Glutamatergic neuron (in vitro differentiated cells): ENCODE results near the gene MUC3A. TPM values are rescaled to one million over a fixed set of nuclear protein-coding genes. Genes with fewer than 3 reads are reported as not detected.
"Not testable (repeated sequence)": the region's sequence is repeated elsewhere in the genome, so short reads cannot be mapped to it uniquely, and the experiment has no call there.

Source experiments
- DNase-seq: peaks from one replicate; pipeline ENCODE4 v3.0.0; 2022
- H3K27ac Mint-ChIP-seq: one replicate; pipeline ENCODE4 v1.8.0; 2020; ENCODE audit warnings: mild to moderate bottlenecking, mixed read lengths, inconsistent platforms; ENCODE audit not compliant: unreplicated experiment
- H3K27me3 Mint-ChIP-seq: one replicate; pipeline ENCODE4 v1.8.0; 2020; ENCODE audit warnings: mild to moderate bottlenecking, moderate library complexity, mixed read lengths, inconsistent platforms; ENCODE audit not compliant: unreplicated experiment
- H3K36me3 Mint-ChIP-seq: one replicate; pipeline ENCODE4 v1.8.0; 2020; ENCODE audit warnings: mild to moderate bottlenecking, mixed read lengths, inconsistent platforms; ENCODE audit not compliant: unreplicated experiment
- H3K4me1 Mint-ChIP-seq: one replicate; pipeline ENCODE4 v1.8.0; 2020; ENCODE audit warnings: mild to moderate bottlenecking, low read depth, mixed read lengths, inconsistent platforms; ENCODE audit not compliant: unreplicated experiment
- H3K4me3 Mint-ChIP-seq: one replicate; pipeline ENCODE4 v1.8.0; 2020; ENCODE audit warnings: mild to moderate bottlenecking, mixed read lengths, inconsistent platforms; ENCODE audit not compliant: unreplicated experiment
- H3K9me3 Mint-ChIP-seq: one replicate; pipeline ENCODE4 v1.8.0; 2020; ENCODE audit warnings: mild to moderate bottlenecking, moderate library complexity, mixed read lengths, inconsistent platforms; ENCODE audit not compliant: unreplicated experiment
- total RNA-seq: library from RNA; stranded (reverse); fragmentation: NEBNext Ultra II Directional; extraction: Animal tissue kit (Norgen Biotek cat#: 25700); gene quantifications from one replicate; pipeline ENCODE4 v1.2.1, GENCODE V29; 2021; ENCODE audit not compliant: unreplicated experiment
- TF ChIP-seq, protein P1 (sequence below): fragments of 200-600 bp; sonication (generic); IDR thresholded peaks from one replicate; pipeline ENCODE4 v1.5.0; 2021; ENCODE audit not compliant: partially characterized antibody, unreplicated experiment

MUC3A gene
- total RNA-seq, 1 donor from 2014 or later = 6.3 TPM

DNA sequence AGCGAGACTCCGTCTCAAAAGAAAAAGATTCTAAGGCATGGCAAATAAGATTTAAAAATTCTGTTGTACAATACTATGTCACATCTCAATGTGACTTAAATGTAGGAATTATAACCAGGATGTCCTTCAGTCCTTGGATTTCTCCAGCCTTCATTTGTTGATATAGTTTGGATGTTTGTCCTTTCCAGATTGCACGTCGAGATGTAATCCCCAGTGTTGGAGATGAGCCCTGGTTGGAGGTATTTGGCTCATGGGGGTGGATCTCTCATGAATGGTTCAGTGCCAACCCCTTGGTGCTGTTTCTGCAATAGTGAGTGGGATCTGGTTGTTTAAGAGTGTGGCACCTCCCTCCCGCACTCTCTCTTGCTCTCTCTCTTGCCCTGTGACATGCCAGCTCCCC, 40.8 kb upstream of the MUC3A start:
- H3K4me1 Mint-ChIP-seq = no peaks in the 10 kb centered on the region
- H3K27ac Mint-ChIP-seq = no peak overlapping the region
- no peak overlapping the region for H3K4me3 Mint-ChIP-seq
- no peak for DNase-seq
- no peaks in the 10 kb centered on the region for H3K9me3 Mint-ChIP-seq
- TF ChIP-seq, protein P1, sequence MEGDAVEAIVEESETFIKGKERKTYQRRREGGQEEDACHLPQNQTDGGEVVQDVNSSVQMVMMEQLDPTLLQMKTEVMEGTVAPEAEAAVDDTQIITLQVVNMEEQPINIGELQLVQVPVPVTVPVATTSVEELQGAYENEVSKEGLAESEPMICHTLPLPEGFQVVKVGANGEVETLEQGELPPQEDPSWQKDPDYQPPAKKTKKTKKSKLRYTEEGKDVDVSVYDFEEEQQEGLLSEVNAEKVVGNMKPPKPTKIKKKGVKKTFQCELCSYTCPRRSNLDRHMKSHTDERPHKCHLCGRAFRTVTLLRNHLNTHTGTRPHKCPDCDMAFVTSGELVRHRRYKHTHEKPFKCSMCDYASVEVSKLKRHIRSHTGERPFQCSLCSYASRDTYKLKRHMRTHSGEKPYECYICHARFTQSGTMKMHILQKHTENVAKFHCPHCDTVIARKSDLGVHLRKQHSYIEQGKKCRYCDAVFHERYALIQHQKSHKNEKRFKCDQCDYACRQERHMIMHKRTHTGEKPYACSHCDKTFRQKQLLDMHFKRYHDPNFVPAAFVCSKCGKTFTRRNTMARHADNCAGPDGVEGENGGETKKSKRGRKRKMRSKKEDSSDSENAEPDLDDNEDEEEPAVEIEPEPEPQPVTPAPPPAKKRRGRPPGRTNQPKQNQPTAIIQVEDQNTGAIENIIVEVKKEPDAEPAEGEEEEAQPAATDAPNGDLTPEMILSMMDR = no peak
- H3K36me3 Mint-ChIP-seq = peaks cover 5% of the 10 kb centered on the region
- no peaks in the 10 kb centered on the region for H3K27me3 Mint-ChIP-seq

DNA sequence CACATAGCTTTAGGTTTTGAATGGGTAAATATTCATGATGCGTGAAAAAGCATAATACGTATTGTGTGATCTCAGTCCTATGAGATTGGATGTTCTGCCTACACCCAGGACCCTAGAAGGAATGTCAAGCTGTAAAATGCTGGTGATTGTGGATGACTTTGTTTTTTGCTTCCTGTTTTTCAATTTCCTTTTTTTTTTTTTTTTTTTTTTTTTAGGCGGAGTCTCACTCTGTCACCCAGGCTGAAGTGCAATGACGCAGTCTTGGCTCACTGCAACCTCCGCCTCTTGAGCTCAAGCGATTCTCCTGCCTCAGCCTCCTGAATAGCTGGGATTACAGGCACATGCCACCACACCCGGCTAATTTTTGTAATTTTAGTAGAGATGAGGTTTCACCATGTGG, 38.9 kb upstream of the MUC3A start:
- H3K4me3 Mint-ChIP-seq, H3K27ac Mint-ChIP-seq, H3K27me3 Mint-ChIP-seq, DNase-seq, H3K36me3 Mint-ChIP-seq, H3K4me1 Mint-ChIP-seq, H3K9me3 Mint-ChIP-seq: not testable (repeated sequence)

- H3K4me1 Mint-ChIP-seq = no peaks in the 10 kb centered on the region
- H3K4me3 Mint-ChIP-seq = no peak overlapping the region
- peaks cover 5% of the 10 kb centered on the region for H3K36me3 Mint-ChIP-seq
- DNase-seq = no peak
- H3K27me3 Mint-ChIP-seq = peaks cover 3% of the 10 kb centered on the region
- no peak overlapping the region for H3K27ac Mint-ChIP-seq
- TF ChIP-seq, protein P1 = no peak
- H3K9me3 Mint-ChIP-seq = peaks cover 1% of the 10 kb centered on the region
Observed at GRCh38 chr7:100911484-100911883, 37.9 kb upstream of the MUC3A start.

DNA sequence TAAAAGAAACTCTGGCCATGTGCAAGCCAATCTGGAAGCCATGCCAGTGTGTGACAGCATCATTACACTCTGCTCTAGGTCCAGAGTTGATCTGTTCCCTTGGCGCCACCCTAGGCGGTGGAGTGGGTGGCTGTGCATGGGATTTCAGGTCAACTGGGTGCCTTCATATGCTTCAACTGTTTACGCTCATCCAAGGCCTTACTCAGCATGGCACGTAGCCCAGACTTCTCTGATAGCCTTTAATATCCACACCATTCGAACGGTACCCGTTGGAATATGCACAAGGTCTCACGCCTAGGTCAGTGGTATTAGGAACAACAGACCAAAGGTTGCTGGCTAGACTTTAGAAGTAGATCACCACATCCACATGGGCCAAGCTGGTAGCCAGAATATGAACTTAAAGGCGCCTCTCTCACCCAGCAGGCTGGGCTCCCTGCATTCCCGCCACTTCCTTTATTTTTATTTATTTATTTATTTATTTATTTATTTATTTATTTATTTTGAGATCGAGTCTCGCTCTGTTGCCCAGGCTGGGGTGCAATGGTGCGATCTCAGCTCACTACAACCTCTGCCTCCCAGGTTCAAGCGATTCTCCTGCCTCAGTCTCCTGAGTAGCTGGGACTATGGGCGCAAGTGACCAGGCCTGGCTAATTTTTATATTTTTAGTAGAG, 35.0 kb upstream of the MUC3A start:
- Mint-ChIP-seq H3K36me3 (no peaks in the 10 kb centered on the region), H3K27me3 (peaks cover 3% of the 10 kb centered on the region), H3K27ac (no peak overlapping the region), H3K4me3 (no peak overlapping the region), H3K9me3 (peaks cover 1% of the 10 kb centered on the region), H3K4me1 (no peaks in the 10 kb centered on the region)
- TF ChIP-seq, protein P1 = no peak
- DNase-seq = no peak

GRCh38 chr7:100914879-100915447, 34.4 kb upstream of the MUC3A start:
- Mint-ChIP-seq H3K4me1 (no peaks in the 10 kb centered on the region), H3K36me3 (no peaks in the 10 kb centered on the region), H3K4me3 (no peak overlapping the region), H3K9me3 (peaks cover 1% of the 10 kb centered on the region), H3K27me3 (peaks cover 3% of the 10 kb centered on the region), H3K27ac (no peak overlapping the region)
- no peak for DNase-seq
- TF ChIP-seq, protein P1 = no peak

- not testable (repeated sequence) for H3K4me3 Mint-ChIP-seq, DNase-seq, H3K27me3 Mint-ChIP-seq, H3K9me3 Mint-ChIP-seq, H3K4me1 Mint-ChIP-seq, H3K27ac Mint-ChIP-seq, H3K36me3 Mint-ChIP-seq
Observed at GRCh38 chr7:100919335-100919734, 30.0 kb upstream of the MUC3A start.

GRCh38 chr7:100919779-100920437, 29.4 kb upstream of the MUC3A start:
- not testable (repeated sequence) for H3K4me1 Mint-ChIP-seq, H3K27ac Mint-ChIP-seq, H3K4me3 Mint-ChIP-seq, H3K36me3 Mint-ChIP-seq, DNase-seq, H3K9me3 Mint-ChIP-seq, H3K27me3 Mint-ChIP-seq
